NCI-H187 (cell line): ENCODE results near the gene NTSR1.

Experiments used
- DNase-seq, 2 experiments: peaks; one replicate each; lab custom pipeline; 2025; lab: John Stamatoyannopoulos, UW

Gene NTSR1

DNA sequence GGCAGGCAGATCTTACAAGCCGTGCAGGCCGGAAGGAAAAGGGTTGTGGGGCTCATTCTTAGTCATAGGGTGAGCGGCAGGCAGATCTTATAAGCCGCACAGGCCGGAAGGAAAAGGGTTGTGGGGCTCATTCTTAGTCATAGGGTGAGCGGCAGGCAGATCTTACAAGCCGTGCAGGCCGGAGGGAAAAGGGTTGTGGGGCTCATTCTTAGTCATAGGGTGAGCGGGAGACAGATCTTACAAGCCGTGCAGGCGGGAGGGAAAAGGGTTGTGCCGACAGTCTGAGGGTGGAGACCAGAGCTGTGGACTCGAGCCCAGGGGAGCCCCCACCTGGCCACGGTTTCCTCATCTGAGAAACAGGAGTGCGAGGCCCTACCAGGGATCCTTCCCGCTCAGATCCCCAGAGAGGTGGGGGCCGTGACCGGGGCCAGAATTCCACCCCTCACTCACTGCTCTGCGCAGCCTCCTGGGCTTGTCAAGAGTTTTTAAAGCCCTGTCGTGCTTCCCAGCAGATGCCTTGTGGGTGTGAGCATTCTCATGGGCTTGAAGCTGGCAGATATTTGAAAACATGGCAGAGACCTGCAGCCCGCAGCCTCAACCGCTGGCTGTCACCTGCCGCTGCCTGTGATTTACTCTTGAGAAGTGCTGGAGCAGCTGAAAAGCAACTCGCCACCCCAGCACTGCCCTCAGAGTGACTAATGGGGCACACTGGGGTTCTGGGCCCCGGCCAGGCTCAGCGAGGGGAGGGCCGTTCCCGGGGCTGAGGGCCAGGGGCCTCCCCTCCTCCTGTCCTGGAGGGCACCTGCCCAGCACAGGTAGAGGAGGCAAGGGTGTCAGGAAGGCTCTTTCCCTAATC is 31.9 kb downstream of the NTSR1 start:
- no peak for DNase-seq

DNA sequence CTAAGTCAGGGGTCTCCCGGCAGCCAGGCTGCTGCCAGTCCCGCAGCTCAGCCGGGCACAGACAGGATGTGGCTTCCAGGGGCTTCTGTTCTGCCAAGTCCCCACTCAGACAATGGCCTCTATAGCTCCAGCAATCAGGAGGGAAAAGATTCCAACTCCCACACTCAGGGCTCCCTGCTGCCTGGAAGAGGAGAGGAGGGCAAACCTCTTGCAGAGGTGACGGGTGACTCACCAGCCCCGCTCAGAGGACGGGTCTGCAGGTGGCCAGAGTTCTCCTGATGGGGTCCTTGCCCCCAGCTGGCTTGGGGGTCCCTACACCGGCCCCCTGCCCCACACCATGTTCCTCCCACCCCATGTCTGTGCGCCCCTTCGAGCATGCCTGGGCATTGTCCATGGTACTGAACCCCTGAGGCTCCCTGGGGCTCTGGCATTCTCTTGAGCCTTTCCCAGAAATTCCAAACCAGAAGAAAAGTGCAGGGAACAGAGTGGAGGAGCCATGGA is 32.6 kb downstream of the NTSR1 start:
- DNase-seq = no peak

DNA sequence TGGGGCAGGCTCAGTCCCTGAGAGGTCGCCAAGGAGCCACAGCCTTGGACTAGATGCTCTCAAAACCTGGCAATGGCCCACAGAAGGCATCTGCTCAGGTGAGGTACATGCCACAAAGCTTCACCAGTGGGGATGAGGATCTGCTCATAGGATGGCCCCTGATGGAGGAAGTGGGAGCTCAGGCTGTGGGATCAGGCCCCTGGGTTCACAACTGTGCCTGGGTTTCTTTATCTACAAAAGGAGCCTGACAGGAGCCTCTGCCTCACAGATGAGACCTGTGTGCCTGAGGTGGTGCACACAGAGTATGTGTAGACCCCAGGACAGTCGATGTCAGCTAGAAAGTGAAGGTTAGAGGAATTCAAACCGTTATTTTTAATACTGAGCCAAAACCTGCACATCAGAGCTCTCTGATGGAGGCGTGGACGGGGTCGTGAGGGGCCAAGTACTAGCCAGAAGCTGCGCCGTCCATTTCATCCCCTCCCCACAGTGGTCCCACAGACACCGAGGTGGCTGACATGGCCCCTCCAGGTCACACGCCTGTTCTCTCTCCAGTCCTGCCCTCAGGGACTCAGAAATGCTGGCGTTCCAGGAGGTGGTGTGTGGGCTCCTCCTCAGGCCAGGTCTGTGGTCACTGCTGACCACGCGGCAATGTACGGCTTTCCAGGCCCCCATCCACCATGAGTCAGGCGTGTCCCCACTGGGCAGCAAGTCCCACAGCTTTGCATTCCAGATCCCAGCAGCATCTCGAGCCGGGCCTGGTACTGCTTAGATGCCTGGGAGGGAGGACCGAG is 33.3 kb downstream of the NTSR1 start:
- DNase-seq = no peak

DNA sequence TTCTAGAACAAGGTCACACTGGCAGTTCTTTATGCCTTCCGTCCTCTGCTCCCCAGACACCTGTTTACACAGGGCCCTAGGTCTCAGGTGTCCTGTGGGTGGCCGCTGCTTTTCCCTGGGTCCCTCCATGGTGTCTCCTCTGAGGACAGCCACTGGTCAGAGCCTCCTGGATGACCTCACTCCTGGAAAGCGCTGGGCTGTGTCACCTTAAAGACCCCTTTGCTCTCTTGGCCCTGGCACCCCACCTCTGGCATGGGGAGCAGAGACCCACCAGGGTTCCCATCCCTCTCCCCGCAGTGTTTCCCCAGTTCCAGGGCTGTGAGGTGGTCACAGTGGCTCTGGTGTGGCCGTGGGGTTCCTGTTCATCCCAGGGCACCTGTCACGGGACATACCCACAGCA is 33.9 kb downstream of the NTSR1 start:
- DNase-seq = no peak

DNA sequence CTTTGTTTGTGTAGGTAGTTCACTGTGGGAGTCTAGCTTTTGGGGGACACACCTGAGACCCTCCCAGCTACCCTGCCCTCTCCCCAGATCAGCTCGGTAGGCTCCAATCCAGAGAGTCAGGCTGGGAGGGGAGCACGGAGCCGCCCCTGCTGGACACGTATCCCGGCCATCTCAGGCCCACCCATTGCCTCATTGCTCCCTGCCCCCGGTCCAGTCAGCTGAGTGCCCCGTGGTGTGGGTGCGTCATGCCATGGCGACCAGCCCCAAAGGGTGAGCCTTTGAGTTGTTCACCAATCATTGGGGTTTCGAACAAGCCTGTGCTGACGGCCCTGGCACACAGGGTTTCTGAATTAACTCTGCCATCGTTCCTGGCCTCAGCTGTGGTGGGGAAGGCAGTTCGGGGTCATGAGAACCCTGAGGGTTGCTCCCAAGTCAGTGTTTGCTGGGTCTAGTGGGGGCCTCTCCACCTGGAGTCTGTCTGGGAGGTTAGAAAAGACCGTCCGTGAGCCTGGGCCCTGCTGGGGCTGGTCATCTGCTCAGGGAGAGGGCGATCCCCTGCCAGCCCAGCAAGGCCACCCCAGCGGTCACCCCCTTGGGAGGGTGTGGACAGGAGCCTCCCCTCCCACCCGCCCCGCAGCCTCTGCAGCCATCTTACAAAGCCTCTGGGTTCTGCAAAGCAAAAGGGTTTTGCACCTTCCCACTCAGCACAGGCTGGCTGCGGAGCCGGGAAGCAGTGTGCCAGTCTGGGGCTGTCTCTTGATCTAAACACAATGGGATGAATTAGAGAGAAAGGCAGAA is 34.5 kb downstream of the NTSR1 start:
- DNase-seq = no peak

DNA sequence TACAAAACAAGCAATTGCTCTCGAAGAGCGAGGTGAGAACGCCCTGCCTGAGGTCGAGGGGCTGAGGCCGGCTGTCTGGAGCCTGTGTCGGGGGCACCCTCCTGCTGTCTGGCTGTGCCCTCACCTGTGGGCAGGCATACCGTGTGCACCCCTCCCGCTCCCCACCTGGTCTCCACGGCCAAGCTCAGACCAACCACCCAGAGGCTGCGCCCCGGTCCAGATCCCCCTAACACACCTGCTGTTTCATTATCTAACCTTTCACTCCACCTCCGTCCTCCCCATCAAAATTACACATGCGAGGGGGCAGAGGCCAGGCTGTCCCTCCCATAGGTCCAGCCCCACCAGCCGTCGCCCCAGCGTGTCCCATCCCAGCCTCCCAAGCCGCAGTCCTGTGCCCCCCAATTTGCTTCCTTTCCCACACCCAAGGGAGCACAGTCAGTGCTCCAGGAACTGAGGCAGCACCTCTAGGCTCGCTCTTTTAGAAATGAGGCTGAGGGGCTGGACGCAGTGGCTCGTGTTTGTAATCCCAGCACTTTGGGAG is 35.2 kb downstream of the NTSR1 start:
- DNase-seq = no peak

DNA sequence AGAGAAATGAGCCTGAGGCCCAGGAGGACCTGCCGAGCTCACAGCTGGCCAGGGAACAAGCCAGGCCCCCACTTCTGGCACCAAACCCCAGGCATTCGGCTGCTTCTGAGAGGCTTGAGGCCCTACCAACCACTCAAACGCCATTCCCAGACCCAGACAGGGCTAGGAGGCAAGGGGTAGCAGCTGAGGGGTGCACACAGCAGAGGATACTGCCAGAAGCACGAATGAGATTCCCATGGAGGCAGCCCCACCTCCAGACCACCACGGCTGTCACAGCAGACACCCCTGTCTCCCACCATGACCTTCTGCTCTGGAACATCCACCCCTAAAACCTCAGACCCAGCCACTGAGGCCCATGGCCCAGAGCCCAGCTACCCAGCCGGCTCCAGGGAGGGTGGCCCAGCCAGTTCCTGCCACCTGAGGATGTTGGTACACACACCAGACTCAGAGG is 36.1 kb downstream of the NTSR1 start:
- no peak for DNase-seq

DNA sequence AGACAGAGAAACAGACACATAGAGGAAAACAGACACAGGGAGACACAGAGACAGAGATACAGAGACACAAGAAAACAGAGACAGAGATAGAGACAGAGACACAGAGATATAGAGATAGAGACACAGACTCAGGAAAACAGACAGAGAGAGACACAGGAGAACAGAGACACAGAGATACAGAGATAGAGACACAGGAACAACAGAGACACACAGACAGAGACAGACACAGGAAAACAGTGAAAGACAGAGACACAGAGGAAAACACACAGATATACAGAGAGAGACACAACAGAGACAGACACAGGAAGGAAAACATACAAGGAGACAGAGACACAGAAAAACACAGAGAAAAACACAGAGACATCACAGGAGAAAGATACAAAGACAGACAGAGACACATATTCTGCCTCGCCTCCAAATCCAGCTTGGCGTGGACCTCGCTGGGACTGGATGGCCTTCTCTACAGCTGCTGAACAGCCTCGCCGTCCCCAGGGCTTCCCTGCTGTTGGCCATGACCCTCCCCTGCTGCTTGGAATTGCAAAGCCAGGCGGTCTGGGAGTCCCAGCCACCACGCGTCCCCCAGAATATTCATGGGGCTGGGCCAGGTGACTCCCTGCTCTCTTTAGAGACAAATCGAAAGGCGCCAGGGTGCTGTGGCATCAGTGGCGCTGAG is 36.8 kb downstream of the NTSR1 start:
- DNase-seq = no peak

DNA sequence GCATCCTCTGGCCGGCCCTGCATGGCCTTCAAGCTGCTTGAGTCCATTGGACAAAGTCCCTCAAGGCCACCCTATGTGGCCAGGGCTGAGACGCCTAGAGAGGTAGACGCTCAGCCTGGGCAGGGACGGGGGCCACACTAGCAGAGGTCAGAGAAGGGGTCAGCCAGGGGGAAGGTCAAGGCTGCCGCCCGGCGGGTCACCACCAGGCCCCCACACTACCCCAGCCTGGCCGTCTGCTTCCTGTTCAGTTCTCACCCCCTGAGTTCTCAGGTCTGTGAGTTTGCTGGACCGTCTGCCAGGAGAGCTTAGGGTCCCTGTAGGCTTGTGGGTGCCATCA is 37.3 kb downstream of the NTSR1 start:
- DNase-seq = no peak

DNA sequence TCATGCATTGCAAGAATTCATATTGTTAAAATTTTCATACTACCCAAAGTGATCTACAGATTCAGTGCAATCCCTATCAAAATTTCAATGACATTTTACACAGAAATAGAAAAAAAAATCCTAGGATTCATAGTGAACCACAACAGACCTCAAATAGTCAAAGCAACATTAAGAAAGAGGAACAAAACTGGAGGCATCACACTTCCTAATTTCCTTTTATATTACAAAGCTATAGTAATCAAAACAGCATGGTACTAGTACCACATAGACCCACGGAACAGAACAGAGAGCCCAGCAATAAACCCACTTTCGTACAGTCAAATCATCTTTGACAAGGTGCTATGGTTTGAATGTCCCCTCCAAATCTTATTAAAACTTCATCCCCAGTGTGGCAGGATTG is 39.7 kb downstream of the NTSR1 start:
- no peak for DNase-seq

DNA sequence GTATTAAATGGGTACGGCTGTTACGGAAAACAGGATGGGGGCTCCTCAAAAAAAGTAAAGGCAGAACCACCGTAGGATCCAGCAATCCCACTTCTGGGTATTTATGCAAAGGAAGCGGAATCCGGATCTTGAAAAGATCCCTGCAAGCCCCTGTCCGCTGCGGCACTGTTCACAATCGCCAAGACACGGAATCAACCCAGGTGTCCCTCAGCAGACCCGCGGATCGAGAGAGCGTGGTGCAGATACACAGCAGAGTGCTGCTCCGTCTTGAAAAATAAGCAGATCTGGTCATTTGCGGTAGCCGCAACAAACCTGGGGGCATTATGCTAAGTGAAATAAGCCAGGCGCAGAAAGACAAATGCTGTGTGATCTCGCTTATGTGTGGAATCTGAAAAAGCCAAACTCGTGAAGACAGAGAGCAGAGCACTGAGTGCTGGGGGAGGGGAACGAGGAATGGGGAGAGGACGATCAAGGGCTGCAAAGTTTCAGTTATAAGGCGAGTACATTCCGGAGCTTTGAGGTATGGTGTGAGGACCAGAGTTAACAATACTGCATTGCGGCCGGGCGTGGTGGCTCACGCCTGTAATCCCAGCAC is 41.3 kb downstream of the NTSR1 start:
- DNase-seq = no peak

DNA sequence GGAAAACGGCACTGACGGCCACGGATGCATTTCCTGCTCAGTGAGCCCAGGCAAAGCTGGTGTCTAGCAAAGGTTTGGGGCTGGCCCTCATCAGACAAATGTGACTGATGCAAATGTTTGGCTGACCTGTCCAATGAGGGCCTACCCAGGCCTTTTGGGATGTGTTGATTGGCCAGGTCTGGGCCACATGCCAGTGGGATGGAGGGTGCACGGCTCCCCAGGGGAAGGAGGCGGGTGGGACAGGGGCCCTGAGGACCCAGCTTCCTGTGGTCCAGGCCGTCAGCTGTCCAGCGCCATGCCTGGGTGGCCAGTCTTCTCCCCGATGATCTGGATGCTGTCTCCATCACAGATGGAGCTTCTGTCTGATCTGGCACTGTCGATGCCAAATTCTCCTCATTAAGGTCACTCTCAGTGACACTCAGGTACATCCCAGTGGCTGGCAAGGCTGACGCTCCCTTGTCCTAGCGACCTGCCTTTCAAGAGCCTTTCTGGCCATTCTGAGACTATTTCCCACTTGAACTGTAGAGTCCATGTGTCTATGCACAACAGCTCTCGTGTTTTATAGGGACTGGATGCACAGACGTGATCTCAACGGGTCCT is 43.0 kb downstream of the NTSR1 start:
- no peak for DNase-seq

DNA sequence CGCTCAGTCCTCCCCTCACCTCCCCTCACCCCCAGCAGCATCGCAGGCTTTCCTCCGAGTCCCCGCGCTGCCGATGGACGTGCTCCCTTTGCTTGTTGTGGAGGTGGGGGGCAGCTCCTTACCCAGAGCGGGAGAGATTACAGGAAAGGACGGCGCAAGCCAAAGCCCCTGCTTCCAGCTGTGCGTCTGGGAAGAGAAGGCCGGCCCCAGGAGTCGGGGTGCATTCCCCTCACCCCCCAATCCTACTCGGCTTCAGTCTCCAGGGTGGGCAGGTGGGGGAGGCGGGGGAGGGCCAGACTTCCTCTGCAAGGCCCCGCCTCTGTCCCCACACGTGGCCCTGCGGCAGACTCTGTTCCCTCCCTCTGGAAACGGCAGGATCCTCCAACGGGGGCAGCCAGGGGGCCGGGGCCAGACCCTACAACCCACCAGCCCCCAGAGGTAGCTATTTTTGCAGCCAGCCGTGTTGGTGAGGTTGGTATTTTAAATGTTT is 43.6 kb downstream of the NTSR1 start:
- no peak for DNase-seq

DNA sequence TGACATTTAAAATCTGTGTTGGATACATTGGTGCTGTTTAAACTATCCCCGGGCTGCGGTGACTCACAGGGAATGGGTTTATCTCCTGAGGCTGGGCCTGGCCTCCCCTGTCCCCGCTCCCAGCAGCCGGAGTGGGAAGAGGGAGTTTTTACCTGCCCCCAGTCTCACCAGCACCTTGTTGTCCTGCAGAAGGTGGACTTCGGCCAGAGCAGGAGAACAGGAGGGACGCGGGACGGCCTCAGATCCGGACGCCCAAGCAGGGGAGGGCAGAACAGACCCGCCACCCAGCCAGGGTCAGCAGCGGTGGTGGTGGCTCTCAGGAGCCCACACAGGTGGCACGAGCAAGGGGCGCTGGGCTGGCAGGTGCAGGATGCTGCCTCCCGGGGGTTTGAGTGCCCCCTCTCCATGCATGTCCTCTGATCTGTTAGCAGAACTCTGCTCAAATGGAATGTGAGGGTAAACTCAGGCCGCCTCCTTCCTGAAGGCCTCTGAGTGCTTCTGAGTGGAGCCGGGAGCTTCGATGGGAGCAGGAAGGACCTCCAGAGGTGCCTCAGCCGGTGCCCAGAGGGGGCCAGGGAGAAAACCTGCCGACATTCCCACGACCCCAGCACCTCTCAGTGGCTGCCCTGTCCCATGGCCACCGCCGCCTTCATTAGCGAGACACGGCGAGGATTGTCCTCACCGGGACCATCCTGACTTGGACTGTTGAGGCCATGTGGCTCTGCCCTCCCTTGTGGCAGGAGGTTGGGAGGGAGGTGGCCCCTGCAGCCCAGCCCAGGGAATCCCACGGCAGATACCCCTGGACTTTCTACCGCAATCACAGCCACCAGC is 44.2 kb downstream of the NTSR1 start:
- no peak for DNase-seq

DNA sequence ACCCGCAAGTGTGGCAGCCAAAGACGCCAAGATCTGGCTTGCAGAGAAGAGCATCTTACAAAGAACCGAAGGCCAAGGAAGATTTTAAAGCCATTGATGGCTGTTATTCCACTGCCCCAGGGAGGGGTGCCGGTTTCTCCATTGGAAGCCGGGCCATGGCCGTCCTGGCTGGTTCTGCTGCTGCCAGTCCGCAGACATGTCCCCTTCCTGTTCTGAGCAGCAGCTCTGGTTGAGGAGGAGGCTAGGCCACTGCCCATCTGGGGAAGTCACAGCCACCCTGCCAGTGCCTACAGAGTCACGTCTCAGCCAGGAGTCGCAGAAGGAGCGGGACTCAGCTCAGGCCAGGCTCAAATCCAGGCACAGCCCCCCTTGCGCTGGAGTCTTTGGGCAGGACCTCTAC is 45.0 kb downstream of the NTSR1 start:
- no peak for DNase-seq

DNA sequence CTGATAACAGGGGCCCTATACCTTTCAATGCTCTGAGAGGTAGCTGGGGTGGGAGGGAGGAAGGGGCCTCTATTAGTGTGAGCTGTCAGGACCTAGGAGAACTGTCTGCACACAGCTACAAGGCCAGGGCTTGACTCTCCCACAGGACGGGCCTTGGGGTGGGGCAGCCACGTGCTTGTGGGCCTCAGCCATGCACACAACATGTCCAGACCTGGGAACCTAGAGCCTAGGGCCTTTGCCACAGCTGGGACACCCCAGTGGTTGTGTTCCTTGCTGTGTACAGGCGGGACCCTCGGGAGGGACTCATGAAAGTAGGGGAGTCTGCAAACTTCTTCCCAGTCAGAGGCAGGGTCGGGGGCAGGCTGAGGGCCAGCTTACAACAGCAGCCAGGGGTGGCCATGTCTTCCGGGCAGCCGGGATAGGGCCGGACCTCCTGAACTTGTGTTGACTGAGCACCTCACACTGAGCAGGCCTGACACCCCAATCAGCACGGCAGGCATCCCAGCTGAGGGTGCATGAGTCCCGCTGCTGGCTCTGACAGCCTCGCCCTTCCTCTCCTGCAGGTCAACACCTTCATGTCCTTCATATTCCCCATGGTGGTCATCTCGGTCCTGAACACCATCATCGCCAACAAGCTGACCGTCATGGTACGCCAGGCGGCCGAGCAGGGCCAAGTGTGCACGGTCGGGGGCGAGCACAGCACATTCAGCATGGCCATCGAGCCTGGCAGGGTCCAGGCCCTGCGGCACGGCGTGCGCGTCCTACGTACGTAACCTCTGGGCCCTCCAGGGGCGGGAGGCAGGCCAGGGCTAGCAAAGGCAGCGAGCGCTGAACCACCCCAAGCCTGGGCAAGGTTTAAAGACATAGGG is 45.7 kb downstream of the NTSR1 start:
- DNase-seq = no peak

DNA sequence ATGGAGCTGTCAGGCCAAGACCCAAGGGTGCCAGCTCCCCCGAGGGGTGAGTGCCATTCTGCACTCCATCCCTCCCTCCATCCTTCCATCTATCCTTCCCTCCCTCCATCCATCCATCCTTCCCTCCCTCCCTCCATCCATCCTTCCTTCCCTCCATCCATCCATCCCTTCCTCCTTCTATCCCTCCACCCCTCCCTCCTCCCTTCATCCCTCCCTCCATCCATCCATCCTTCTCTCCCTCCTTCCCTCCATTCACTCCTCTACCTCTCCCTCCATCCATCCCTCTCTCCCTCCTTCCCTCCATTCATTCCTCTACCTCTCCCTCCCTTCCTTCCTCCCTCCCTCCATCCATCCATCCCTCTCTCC is 46.3 kb downstream of the NTSR1 start:
- DNase-seq = no peak

DNA sequence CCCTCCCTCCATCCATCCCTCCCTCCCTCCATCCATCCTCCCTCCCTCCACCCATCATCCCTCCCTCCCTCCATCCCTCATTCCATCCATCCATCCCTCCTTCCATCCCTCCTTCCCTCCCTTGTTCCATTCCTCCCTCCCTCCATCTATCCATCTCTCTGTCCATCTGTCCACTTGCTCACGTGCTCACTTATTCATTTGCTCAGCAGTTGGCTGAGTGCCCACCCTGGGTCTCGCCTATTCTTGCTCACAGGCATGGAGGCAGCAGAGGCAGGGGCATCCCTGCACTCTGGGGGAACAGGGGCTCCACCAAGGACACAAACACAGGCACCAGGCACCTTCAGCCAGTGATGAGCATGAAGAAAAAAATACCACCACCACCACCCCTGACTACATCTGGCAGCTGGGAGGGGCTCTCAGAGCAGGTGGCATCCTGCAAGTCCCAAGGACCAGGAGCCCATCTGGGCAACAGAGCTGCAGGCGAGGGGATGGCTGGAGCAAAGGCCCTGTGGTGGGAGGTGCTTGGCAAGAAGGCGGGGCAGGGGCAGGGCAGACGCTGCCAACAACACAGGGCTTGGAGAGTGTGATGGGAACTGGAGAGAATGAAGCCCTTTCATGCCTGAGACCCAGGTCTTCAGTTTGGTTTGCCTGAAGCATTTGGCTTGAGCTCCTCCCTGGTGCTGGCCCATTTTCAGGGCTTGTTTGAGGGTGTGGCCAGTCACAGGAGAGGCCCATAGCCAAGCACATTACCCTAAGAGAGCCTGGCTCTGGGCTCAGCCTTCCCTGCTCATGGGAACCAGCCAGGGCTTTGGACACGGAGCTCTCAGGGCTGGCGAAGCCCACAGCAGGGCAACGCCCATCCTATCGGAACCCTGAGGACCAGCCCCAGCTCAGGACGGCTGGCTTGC is 47.4 kb downstream of the NTSR1 start:
- no peak for DNase-seq
